Calu3 (cell line): ENCODE results near the gene SPG7. TPM values are rescaled to one million over a fixed set of nuclear protein-coding genes. Genes with fewer than 3 reads are reported as not detected.

Experiments
- BruUV-seq: library from RNA; stranded (reverse); fragments of 400-500 nt; replicated peaks from 2 replicates; lab custom pipeline; 2021; lab: Mats Ljungman, UMichigan
- CTCF ChIA-PET: fragments of 300-600 bp; sonication (Branson Sonifier 250); formaldehyde crosslinking; loops from one replicate; lab custom pipeline; 2022; ENCODE audit warnings: antibody characterized with exemption; lab: Charles Lee
- DNase-seq: peaks from one replicate; pipeline ENCODE4 v3.0.0; 2022
- H3K27ac Mint-ChIP-seq: one replicate; pipeline ENCODE4 v1.8.0; 2022; ENCODE audit warnings: mixed read lengths; ENCODE audit not compliant: unreplicated experiment
- H3K27me3 Mint-ChIP-seq: one replicate; pipeline ENCODE4 v1.8.0; 2022; ENCODE audit warnings: mixed read lengths; ENCODE audit not compliant: unreplicated experiment
- H3K36me3 Mint-ChIP-seq: one replicate; pipeline ENCODE4 v1.8.0; 2022; ENCODE audit warnings: mild to moderate bottlenecking, moderate library complexity, mixed read lengths; ENCODE audit not compliant: insufficient read depth, unreplicated experiment
- H3K4me1 Mint-ChIP-seq: one replicate; pipeline ENCODE4 v1.8.0; 2022; ENCODE audit warnings: mild to moderate bottlenecking, low read depth, mixed read lengths; ENCODE audit not compliant: unreplicated experiment
- H3K4me3 Mint-ChIP-seq: one replicate; pipeline ENCODE4 v1.8.0; 2022; ENCODE audit warnings: mild to moderate bottlenecking, low read depth, moderate library complexity, mixed read lengths; ENCODE audit not compliant: unreplicated experiment
- H3K9me3 Mint-ChIP-seq: one replicate; pipeline ENCODE4 v1.8.0; 2022; ENCODE audit warnings: low read depth, mixed read lengths; ENCODE audit not compliant: unreplicated experiment
- intact Hi-C: fragments of 100-400 bp; cut with micrococcal nuclease; formaldehyde crosslinking; loops from one replicate; pipeline ENCODE4 v1.10.0; 2022; ENCODE audit not compliant: unreplicated experiment
- total RNA-seq: library from RNA; stranded (reverse); gene quantifications from 2 replicates; pipeline ENCODE4 v1.2.3, GENCODE V29; 2022
- TF ChIP-seq, protein P1 (sequence below): fragments of 200-600 bp; IDR thresholded peaks from one replicate; pipeline ENCODE4 v1.8.0; 2022; ENCODE audit warnings: antibody characterized with exemption; ENCODE audit not compliant: unreplicated experiment

SPG7 gene
- total RNA-seq, 1 experiment from 2014 or later: 174 TPM

DNA sequence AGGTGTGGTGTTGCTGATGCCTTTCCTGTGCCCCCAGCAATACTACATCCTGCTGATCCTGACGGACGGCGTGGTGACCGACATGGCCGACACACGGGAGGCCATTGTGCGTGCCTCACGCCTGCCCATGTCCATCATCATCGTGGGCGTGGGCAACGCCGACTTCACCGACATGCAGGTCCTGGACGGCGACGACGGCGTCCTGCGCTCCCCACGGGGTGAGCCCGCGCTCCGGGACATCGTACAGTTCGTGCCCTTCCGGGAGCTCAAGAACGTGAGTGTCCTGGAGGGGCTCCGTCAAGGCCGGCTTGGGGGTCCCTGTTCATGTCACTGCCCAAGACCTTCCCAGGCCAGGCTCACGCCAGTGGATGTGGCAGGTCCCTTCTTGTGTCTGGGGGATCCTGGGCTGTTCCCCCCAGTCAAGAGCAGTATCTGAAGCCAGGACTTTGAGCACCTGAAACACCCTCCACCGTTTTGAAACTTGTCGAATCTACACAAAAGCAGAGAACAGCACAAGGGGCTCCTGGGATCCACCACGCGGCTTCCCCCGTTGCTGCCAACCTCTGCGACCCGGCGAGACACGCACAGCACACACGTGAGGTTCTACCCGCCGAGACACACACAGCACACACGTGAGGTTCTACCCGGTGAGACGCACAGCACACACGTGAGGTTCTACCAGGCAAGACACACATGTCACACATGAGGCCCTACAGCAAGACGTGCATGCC lies 87.3 kb downstream of the SPG7 start:
- TF ChIP-seq, protein P1, sequence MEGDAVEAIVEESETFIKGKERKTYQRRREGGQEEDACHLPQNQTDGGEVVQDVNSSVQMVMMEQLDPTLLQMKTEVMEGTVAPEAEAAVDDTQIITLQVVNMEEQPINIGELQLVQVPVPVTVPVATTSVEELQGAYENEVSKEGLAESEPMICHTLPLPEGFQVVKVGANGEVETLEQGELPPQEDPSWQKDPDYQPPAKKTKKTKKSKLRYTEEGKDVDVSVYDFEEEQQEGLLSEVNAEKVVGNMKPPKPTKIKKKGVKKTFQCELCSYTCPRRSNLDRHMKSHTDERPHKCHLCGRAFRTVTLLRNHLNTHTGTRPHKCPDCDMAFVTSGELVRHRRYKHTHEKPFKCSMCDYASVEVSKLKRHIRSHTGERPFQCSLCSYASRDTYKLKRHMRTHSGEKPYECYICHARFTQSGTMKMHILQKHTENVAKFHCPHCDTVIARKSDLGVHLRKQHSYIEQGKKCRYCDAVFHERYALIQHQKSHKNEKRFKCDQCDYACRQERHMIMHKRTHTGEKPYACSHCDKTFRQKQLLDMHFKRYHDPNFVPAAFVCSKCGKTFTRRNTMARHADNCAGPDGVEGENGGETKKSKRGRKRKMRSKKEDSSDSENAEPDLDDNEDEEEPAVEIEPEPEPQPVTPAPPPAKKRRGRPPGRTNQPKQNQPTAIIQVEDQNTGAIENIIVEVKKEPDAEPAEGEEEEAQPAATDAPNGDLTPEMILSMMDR: no peak
- Mint-ChIP-seq H3K4me3 (no peak overlapping the region), H3K4me1 (no peaks in the 10 kb centered on the region), H3K27me3 (no peaks in the 10 kb centered on the region), H3K27ac (no peak overlapping the region), H3K9me3 (no peaks in the 10 kb centered on the region), H3K36me3 (peaks cover 10% of the 10 kb centered on the region)
- no peak for DNase-seq
- CTCF ChIA-PET: interaction anchor here (0.6 kb wide), 1 partner anchor 342 kb away, joined by 3 read pairs; no protein-coding TSS in a partner anchor
- intact Hi-C loops: no loop called here
- no TSS peak for BruUV-seq

DNA sequence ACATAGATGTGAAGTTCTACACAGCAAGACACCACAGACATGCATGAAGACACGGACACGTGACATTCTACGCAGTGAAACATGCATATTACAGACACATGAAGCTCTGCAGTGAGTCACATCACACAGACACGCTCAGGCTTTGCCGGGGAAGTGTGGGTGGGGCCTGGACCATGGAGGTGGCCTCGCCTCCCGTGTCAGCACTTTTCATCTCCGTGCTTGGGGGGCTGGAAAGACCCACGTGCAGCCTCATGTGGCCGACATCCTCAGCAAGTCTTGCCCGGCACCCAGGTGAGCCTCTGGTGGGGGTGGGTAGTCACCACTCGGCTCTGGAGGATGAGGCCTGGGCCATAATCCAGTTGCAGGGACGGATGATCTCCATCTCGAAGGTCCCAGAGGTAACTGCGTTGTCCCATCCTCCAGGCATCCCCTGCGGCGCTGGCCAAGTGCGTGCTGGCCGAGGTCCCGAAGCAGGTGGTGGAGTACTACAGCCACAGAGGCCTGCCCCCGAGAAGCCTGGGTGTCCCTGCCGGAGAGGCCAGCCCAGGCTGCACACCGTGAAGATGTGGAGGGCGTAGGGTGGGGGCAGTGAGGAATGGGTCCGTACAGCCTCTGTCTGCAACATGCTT lies 88.0 kb downstream of the SPG7 start:
- BruUV-seq: no TSS peak
- no peaks in the 10 kb centered on the region for H3K27me3 Mint-ChIP-seq
- CTCF ChIA-PET: no interaction called here
- H3K36me3 Mint-ChIP-seq: peaks cover 10% of the 10 kb centered on the region
- DNase-seq: no peak
- H3K27ac Mint-ChIP-seq: no peak overlapping the region
- no peaks in the 10 kb centered on the region for H3K4me1 Mint-ChIP-seq
- intact Hi-C loops: no loop called here
- TF ChIP-seq, protein P1: no peak
- H3K9me3 Mint-ChIP-seq: no peaks in the 10 kb centered on the region
- no peak overlapping the region for H3K4me3 Mint-ChIP-seq

- peaks cover 1% of the 10 kb centered on the region for H3K4me1 Mint-ChIP-seq
- no peaks in the 10 kb centered on the region for H3K9me3 Mint-ChIP-seq
- DNase-seq: no peak
- intact Hi-C loops: no loop called here
- peak overlapping the region; percentile 66 for H3K27ac Mint-ChIP-seq
- BruUV-seq: no TSS peak
- CTCF ChIA-PET: no interaction called here
- peaks cover 10% of the 10 kb centered on the region for H3K36me3 Mint-ChIP-seq
- TF ChIP-seq, protein P1: no peak
- H3K4me3 Mint-ChIP-seq: no peak overlapping the region
- H3K27me3 Mint-ChIP-seq: no peaks in the 10 kb centered on the region
Observed at GRCh38 chr16:89596957-89597649, 88.9 kb downstream of the SPG7 start.

DNA sequence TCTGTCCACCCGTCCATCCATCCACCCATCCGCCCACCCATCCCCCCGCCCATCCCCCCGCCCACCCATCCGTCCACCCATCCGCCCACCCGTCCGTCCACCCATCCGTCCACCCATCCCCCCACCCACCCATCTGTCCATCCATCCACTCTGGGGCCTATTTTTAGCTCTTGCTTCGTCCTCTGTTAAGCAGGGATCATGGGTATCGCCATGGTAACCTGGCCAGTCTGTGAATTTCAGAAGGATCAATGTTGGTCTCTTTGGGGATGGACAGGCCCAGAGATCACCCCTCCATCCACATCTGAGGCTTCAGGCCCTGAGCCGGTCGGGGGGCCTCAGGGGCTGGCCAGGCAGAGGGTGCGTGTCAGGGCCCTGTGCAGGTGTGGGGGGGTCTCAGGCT lies 90.0 kb downstream of the SPG7 start:
- no peak overlapping the region for H3K4me3 Mint-ChIP-seq
- DNase-seq: no peak
- peaks cover 12% of the 10 kb centered on the region for H3K4me1 Mint-ChIP-seq
- CTCF ChIA-PET: no interaction called here
- H3K27ac Mint-ChIP-seq: peak overlapping the region; percentile 67
- H3K27me3 Mint-ChIP-seq: no peaks in the 10 kb centered on the region
- H3K36me3 Mint-ChIP-seq: peaks cover 10% of the 10 kb centered on the region
- intact Hi-C loops: no loop called here
- BruUV-seq: no TSS peak
- TF ChIP-seq, protein P1: no peak
- H3K9me3 Mint-ChIP-seq: no peaks in the 10 kb centered on the region
